HG03095 (cell line): ENCODE data around the gene PAPSS1.

ENCODE experiments used
- ATAC-seq: cut with Tn5 transposase; IDR thresholded peaks from one replicate; pipeline ENCODE4 v1.9.1; 2021; ENCODE audit warnings: moderate library complexity; ENCODE audit not compliant: unreplicated experiment

PAPSS1 gene

DNA sequence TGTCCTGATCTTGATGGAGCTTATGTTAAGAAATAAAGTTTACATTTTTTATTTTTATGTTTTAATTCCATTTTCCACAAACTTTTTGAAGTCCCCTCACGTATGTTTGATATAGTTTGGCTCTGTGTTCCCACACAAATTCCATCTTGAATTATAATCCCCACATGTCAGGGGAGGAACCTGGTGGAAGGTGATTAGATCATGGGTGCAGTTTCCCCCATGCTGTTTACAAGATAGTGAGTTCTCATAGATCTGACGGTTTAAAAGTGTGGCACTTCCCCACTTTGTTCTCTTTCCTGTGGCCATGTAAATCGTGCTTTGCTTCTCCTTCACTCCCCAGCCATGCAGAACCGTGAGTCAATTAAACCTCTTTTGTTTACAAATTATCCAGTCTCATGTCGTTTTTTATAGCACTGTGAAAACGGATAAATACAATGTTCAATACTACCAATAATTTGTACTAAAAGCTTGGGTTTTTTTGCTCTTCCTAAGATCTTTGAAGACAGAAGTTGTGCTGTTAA, 89.8 kb downstream of the PAPSS1 start:
- no peak for ATAC-seq

DNA sequence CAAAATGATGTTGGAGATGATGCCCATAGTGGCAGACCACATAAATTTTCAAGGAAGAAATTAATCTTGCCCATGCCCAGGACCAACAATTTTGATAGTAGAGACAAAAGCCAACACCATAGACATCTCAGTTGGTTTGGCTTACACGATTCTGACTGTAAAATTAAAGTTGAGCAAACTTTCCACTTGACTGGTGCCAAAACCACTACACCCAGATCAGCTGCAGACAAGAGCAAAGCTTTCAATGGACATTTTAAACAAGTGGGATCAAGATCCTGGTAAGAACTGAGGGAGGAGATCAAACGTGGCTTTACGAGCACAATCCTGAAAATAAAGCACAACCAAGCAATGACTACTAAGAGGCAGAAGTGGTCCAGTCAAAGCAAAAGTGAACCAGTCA, 90.7 kb downstream of the PAPSS1 start:
- no peak for ATAC-seq

DNA sequence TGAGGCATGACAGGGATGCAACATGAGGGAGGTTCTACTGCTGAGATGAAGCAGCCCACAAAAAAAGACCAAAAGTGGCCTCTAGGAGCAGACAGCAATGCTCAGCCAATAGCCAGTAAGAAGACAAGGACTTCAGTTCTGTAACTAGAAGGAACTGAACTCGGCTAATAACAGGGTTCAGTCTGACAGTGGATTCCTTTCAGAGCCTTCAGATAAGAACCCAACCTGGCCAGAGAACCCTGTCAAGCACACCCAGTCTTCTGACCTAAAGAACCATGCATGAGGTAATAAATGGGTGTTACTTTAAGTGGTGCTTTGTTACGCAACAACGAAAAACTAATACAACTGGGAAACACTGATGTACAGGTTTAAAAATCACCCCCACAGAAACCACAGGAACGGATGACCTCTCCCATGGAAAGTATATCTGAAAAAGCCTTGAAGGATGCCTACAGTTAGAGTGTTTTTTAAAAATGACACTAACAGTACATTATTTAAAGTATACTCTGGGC, 94.6 kb downstream of the PAPSS1 start:
- no peak for ATAC-seq

DNA sequence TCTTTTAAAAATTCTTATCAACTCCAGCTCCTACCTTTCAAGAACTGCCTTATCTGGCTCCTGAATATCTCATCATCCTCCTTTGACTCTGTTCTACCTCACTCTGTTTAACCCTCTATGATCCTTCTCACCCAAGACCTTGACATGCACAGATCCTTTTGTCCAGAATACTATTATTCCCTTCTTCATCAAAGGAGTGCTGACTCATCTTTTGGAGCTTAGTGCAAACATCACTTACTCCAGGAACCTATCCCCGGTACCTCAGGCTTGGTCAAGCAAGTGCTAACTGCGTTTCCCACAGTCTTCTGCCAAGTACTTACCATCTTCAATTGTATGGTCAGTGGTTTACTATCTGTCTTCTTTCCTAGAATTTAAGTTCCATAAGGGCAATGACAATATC, 96.0 kb downstream of the PAPSS1 start:
- no peak for ATAC-seq

DNA sequence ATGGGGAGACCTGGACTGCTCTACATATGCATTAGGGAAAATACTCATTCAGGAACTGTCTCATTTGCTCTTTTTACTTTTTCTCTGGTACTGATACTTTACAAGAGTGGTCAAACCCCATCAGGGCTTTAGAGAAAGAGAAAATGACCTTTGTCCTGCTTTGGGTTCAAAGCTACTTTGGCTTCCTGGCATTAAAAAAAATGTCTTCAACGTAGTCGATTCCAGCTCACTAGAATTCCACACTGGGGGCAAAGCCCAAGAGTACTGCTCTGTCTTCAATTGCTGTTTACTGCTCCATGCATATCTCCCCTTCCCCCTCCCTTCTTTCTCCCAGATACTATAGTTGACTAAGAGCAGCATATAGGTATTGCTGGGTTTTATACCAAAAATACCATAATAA, 98.0 kb downstream of the PAPSS1 start:
- ATAC-seq, result no peak

DNA sequence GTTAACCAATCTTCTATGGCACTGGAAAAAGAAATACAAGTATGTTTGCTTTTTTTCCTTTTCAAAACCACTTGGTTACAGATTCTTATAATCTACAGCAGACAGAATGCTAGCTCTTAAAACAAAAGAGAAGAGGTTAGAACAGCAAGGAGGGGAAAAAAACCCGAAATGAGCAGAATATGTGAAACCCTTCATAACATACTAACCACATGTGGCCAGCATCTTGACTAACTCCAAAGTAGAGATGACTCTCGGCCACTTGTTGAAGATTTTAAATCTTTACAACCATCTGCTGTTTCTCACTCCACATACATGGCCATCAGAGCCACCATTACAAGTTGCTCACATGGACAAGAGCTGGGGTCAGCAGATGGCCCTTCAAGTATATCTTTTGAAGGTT, 100.3 kb downstream of the PAPSS1 start:
- no peak for ATAC-seq

DNA sequence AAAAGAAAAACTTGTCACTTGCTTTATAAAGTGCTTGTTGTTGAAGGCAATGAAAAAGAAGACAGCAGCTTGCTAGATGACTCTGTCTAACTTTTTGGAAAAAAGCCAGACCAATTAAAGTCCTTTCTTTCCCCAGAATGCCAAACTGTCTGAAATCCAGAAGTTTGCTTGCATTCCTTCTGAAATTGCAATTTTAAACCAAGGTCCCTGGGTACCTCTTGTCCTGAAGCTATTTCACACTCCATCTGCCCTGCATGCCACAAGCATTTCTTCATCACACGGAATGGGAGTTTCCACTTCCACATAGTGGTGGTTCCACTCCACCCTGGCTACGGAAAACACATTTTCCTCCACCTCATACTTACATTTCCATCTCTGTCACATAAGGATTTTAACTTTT, 101.0 kb downstream of the PAPSS1 start:
- ATAC-seq, result no peak

DNA sequence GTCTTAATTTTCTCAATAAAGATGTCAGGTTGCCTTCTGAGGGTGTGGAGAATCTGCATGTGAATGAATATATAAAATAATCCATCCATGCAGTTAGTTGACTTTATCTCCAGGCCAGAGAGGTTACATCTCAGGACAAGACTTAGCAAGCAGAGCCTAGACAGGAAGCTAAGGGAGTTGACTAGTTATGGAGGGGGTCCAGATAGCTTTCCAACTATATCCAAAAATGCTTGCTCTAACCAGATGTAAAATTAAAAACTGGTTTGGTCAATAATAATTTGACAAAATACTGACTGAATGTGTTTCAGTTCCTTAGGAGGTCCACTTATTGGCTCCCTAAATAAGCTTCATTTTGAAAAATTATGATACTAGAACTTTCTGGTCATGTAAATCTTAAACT, 101.4 kb downstream of the PAPSS1 start:
- ATAC-seq, result no peak

DNA sequence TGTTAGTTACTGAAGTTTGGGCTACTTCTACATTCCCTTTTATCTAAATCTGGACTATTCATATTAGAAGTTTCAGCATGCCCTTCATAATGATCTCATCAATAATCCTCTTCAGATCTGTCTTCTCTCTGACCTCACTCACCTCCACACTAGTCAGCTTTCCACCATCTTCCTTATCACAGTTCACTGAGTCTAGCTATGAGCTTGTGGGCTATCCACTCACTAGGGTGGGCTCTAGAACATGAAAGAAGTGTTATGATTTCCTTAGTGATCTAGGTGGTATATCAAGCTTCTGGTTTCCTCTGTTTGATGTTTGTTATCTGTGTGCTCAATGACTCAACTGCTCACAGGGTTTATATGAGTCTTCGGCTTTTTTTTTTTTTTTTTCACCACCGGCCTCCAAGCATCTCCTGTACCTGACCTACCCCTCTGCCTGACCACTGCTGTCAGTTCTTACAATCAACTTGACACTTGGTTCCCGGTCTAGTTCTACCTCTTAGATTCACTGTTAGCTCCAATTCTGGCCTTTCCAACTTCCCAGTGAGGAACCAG, 103.1 kb downstream of the PAPSS1 start:
- ATAC-seq, result no peak

DNA sequence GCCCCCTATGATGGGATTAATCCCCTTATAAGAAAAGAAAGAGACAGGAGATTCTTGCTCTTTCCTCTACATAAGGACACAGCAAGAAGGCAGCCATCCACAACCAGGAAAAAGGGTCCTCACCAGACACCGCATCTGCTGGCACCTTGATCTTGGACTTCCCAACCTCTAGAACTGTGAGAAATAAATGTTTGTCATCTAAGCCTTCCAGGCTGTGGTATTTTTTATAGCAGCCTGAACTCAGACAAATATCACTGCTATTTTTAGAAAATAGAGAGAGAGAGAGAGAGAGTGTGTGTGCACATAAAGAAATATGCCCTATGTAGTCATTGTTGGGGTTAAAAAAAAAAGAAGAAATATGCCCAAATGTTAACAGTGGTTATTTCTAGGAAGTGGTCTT, 104.2 kb downstream of the PAPSS1 start:
- no peak for ATAC-seq

DNA sequence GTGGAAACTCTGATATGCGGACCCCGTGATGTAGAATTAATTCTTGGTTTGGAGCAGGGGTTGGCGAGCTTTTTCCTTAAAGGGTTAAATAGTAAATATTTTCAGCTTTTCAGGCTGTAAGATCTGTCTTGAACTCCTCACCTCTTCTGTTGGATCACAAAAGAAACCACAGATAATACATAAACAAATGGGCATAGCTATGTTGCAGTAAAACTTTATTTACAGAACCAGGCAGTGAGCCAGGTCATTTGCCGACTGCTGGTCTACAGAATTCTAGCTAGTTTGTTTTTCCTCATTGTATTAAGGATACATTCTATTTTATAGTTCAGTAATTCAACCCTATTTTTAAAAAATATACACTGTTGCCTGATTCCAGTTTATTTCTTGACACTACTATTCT, 116.6 kb downstream of the PAPSS1 start:
- ATAC-seq, result no peak

DNA sequence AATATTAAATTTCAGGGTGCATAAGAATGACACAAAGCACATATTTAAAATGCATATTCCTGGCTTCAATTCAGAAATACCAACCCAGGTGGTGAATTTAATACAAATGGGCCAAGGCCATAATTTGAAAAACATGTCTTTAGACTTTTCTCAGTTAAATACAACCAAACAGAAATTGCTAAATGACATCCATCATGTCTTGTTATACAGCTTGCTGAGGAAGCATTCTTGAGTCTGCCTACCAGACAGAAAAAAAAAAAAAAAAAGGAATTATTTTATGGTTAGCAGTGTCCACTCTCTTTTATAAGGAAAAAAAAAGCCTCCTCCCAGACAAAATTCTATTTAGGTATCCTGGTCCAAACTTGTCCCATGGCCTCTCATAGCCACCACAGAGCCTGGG, 119.1 kb downstream of the PAPSS1 start:
- no peak for ATAC-seq

DNA sequence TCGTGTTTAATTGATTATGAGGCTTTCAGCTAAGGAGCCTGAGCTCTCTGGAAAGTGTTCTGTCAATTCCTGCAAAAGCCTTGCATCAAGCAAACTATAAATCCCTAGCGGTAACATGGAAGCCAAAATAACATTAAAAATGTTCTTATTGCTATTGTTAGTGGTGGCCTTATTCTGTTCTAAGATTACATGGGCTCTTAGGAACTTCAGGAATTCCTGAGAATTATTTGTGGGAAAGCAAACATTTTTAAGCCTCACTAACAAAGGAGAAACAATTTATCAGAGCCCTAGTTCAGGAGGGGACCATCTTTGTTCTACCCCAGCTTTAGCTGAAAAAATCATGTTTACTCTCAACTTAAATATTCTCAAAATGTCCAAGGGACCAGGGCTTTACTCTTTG, 119.6 kb downstream of the PAPSS1 start:
- ATAC-seq, result no peak

DNA sequence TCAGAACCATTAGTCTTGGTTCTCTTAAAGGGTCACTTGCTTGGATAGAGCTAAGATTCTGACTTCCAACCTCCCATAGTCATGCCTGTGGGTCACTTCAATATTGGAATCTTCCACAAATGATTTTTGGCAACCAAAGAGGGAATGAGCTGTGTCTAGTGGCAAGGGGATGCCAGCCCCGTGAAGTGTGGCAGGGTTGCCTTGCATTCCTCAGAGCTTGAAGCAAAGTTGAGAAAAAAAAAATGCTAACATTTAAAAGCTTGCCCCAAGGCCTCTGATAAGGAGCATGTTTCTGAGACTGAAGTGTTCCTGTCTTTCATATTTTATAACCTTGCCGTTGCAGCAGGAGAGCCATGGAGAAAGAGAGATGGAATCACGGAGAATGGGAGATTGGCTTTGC, 120.2 kb downstream of the PAPSS1 start:
- no peak for ATAC-seq

DNA sequence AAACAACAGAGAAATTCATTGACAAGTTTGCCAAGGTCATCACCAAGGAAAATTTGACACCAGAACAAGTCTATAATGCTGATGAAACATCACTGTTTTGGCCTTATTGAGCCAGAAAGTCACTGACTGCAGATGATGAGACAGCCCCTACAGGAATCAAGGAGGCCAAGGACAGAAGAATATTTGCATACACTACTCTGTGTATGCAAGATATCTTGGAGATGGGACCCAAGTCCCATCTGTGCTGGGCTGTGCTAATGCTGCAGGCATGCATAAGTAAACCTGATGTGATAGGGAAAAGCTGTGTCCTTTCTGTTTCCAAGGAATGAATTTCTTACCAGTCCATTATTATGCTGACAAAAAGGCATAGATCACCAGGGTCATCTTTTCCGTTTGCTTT, 126.8 kb downstream of the PAPSS1 start:
- ATAC-seq, result no peak

DNA sequence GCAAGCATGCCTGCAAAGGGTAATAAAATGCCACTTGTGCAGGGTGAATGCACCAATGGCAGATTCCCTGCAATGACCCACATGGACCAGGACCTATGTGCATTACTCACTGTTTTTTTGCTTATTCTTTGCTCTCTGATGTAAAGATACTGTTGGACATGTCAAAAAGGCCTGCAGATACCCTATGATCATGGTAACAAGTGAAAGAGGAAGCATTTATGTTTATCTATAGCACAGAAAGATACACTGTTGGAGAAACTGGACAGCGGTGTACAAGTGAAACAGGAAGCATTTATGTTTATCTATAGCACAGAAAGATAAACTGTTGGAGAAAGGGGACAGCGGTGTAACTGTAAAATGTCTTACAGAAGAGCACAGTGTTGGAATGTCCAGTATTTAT, 127.5 kb downstream of the PAPSS1 start:
- ATAC-seq, result peak; percentile 91

DNA sequence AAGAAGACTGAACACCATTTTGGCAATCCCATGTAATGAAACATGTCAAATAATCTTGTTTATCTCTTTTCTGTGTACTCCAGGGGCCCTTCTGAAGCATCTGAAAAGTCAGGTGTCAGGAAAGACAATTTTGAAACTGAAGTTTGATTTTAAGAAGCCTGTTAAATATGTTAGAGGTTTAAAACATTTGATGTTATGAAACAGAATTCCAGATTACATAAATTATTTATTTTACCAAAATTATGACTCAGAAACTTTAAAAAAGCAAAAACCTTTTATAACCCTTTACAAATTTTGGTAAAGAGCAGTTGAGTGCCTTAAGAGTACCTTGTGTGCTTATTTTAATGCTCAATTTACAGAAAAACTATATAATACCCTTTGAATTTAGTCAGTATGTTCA, 130.8 kb downstream of the PAPSS1 start:
- no peak for ATAC-seq

DNA sequence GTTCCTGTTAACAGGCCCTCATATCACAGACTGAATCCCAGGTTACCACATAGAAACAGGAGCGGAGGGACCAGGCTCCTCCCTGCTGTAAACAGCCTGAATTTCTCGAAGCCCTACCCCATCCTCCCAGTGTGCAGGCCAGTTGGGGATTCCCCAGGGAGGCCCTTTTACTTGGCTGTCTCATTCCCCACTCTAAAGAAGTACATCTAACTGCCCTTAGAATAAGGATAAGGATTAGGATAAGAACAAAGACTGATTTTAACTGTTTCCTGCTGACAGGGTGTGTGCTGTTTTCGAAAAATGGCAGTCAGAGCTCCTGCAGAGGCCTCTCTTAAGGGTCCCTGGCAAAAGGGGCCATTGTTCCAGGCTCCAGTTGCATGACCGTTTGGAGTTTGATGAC, 133.7 kb downstream of the PAPSS1 start:
- ATAC-seq, result no peak

DNA sequence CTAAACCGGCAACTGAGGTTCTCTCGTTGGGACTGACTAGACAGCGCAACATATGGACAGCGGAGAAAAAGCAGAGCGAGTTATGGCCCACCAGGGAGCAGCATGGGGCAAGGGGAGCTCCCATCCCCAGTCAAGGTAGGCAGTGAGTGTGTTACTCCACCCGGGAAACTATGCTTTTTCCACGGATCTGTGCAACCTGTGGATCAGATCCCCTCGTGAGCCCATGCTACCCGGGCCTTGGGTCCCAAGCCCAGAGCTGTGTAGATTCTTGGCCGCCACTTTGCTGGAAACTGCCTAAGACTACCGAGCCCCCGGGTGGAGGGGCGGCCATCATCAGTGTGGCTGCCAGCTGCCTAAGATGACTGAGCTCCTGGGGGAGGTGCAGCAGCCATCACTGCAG, 140.9 kb downstream of the PAPSS1 start:
- no peak for ATAC-seq

DNA sequence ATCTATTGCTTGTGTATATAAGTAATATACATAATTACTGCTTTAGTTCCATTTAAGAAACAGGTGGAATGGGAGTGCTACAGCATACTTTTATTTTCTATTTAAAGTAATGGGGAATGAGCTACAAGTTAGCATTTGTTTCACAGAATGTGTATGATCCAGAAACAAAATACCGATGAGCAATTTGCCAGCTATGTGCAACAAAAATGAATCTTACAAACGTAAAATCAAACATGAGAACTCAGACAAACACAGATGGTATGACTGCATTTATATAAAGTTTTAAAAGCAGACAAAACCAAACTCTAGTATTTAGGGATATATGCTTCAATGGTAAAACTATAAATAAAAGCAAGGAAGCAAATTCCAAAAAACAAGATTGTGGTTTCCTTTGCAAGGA, 141.7 kb downstream of the PAPSS1 start:
- ATAC-seq, result no peak

DNA sequence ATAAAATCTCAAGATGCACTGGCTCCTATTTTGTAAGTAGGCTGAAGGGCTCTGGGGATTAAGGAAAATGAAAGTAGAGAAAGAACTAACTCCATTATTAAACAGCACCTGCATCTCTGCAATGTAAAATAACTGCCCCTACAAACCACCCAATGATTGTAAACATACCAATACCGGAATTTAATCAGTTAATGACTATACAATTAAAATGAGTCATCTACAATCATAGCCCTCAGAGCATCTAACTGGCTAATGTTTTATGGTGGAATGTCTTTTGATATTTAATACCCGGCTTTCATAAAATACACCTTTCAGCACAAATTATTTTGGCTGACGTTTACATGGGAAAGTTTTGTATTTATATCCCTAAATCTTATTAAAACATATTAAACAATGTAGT, 142.3 kb downstream of the PAPSS1 start:
- ATAC-seq, result no peak

DNA sequence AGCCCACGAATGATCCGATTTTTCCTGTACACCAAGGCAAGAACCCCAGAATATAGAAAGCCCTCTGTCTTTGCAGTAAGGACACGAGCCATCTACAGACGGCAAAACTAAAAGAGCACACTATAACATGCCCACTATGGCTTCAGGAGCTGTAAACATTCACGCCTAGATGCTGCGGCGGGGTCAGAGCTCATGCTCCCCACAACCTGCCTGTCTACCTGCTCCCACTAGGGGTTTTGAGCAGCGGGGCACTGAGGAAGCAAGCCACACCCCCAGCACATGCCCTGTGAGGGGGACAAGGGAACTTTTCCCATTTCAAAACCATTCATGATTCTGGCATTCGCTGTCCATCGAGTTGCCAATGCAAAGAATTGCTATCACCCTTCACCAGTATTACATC, 144.8 kb downstream of the PAPSS1 start:
- ATAC-seq, result no peak

DNA sequence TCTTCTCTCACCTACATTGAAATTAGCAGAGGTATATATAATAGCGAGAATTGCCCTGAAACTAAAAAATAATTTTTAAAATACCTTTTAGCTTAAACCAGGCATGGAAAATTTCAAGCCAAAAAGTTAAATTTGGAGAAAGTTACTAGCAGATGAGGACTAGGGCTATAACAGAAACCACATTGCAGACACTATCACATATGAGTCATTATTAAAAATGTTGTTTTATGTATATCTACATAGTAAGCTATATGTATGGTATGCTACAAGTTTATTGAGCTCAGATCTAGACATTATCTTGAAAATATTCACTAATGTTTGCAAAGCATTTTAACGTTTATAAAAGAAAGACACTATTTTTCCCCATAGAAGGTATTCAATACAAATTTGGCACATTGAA, 147.8 kb downstream of the PAPSS1 start:
- ATAC-seq, result no peak
